CD4-positive, alpha-beta T cell treated with Interleukin-12 subunit alpha and Interleukin-12 subunit beta, for 1 hour (primary cell): Measurements from ENCODE around the gene KCNIP1.
"Not testable (repeated sequence)": the region's sequence is repeated elsewhere in the genome, so short reads cannot be mapped to it uniquely, and the experiment has no call there.

Source experiments
- DNase-seq: peaks from one replicate; pipeline ENCODE4 v3.0.0-alpha.2; 2020

Gene KCNIP1

GRCh38 chr5:170732685-170733084, 228.9 kb downstream of the KCNIP1 start:
- DNase-seq = no peak

GRCh38 chr5:170736966-170737365, 233.1 kb downstream of the KCNIP1 start:
- DNase-seq = no peak

GRCh38 chr5:170737591-170737990, 233.8 kb downstream of the KCNIP1 start:
- DNase-seq = no peak

GRCh38 chr5:170738840-170739239, 235.0 kb downstream of the KCNIP1 start:
- no peak for DNase-seq

- DNase-seq = no peak
Measured at GRCh38 chr5:170739446-170739845, 235.6 kb downstream of the KCNIP1 start.

GRCh38 chr5:170740551-170741205, 236.9 kb downstream of the KCNIP1 start:
- no peak for DNase-seq

GRCh38 chr5:170741801-170742200, 238.0 kb downstream of the KCNIP1 start:
- no peak for DNase-seq

GRCh38 chr5:170743876-170744212, 240.0 kb downstream of the KCNIP1 start:
- no peak for DNase-seq

GRCh38 chr5:170745481-170746071, 241.8 kb downstream of the KCNIP1 start:
- no peak for DNase-seq

GRCh38 chr5:170746075-170746960, 242.5 kb downstream of the KCNIP1 start:
- no peak for DNase-seq

- no peak for DNase-seq
Measured at GRCh38 chr5:170746961-170747340, 243.1 kb downstream of the KCNIP1 start.

- no peak for DNase-seq
Measured at GRCh38 chr5:170747357-170747756, 243.5 kb downstream of the KCNIP1 start.

- no peak for DNase-seq
Measured at GRCh38 chr5:170747851-170748250, 244.0 kb downstream of the KCNIP1 start.

GRCh38 chr5:170748951-170749471, 245.2 kb downstream of the KCNIP1 start:
- DNase-seq = no peak

- DNase-seq = no peak
Measured at GRCh38 chr5:170749911-170750431, 246.2 kb downstream of the KCNIP1 start.

- no peak for DNase-seq
Measured at GRCh38 chr5:170750791-170751190, 247.0 kb downstream of the KCNIP1 start.

- DNase-seq = no peak
Measured at GRCh38 chr5:170751631-170752030, 247.8 kb downstream of the KCNIP1 start.

GRCh38 chr5:170752257-170753215, 248.7 kb downstream of the KCNIP1 start:
- no peak for DNase-seq

GRCh38 chr5:170753311-170753710, 249.5 kb downstream of the KCNIP1 start:
- DNase-seq = no peak

GRCh38 chr5:170754508-170754907, 250.7 kb downstream of the KCNIP1 start:
- DNase-seq = not testable (repeated sequence)

GRCh38 chr5:170755679-170756456, 252.0 kb downstream of the KCNIP1 start:
- no peak for DNase-seq
